GM10266 (cell line): Measurements from ENCODE around the gene ACKR3.

Experiments
- DNase-seq: peaks from one replicate; pipeline ENCODE4 v3.0.0; 2012; ENCODE audit errors: extremely low spot score
- CTCF ChIP-seq: IDR thresholded peaks from 2 replicates; pipeline ENCODE4 v1.5.1; 2012; ENCODE audit warnings: mild to moderate bottlenecking, low read depth; ENCODE audit not compliant: control insufficient read depth, insufficient read depth; ENCODE audit errors: missing control alignments

Gene ACKR3

GRCh38 chr2:236558993-236559978 is 10.3 kb upstream of the ACKR3 start:
- no peak for TF ChIP-seq CTCF
- DNase-seq, result no peak

- TF ChIP-seq CTCF, result no peak
Measured at GRCh38 chr2:236561874-236562273, 7.8 kb upstream of the ACKR3 start.

GRCh38 chr2:236562434-236562833 is 7.2 kb upstream of the ACKR3 start:
- TF ChIP-seq CTCF, result no peak
- DNase-seq, result no peak

More at GRCh38 chr2:236561874-236562273, 7.8 kb upstream of the ACKR3 start:
- no peak for DNase-seq

GRCh38 chr2:236563953-236564352 is 5.7 kb upstream of the ACKR3 start:
- no peak for TF ChIP-seq CTCF
- DNase-seq, result no peak

- TF ChIP-seq CTCF, result no peak
- DNase-seq, result no peak
Measured at GRCh38 chr2:236565212-236565611, 4.4 kb upstream of the ACKR3 start.

- no peak for DNase-seq
- no peak for TF ChIP-seq CTCF
Measured at GRCh38 chr2:236565879-236566402, 3.7 kb upstream of the ACKR3 start.

GRCh38 chr2:236566596-236566995 is 3.0 kb upstream of the ACKR3 start:
- TF ChIP-seq CTCF, result no peak
- no peak for DNase-seq
